UCSD-AML1 (cell line): ENCODE data around the gene IRF2BPL.
A peak's percentile ranks its signal among the peaks of the same experiment; 100 is the strongest.

Experiments used
- DNase-seq: peaks from one replicate; lab custom pipeline; 2025; ENCODE audit not compliant: unreplicated experiment; lab: John Stamatoyannopoulos, UW

The IRF2BPL gene

GRCh38 chr14:77028384-77029231 is at the start of gene IRF2BPL:
Gene IRF2BPL, minus strand, starts transcription at chr14:77028708. Its CDS starts 916 bp downstream, at chr14:77027792.
- DNase-seq = peak; percentile 96

DNA sequence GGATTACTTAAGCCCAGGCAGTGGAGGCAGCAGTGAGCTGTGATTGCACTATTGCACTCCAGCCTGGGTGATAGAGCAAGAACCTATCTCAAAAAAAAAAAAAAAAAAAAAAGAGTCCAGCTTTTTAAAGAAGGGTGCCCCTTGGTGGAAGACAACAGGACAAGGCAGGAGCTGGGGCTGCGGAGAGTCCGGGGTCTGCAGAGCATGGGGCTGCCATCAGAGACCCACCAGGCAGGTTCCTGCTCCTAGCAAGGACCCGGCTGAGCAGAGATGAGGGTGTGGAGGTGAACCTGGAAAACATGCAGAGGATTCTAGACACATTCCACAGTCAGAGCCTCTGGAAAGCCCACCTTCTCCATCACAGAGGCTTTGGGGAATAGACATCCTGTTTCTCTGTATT is 48.5 kb upstream of the IRF2BPL start:
- DNase-seq = no peak

DNA sequence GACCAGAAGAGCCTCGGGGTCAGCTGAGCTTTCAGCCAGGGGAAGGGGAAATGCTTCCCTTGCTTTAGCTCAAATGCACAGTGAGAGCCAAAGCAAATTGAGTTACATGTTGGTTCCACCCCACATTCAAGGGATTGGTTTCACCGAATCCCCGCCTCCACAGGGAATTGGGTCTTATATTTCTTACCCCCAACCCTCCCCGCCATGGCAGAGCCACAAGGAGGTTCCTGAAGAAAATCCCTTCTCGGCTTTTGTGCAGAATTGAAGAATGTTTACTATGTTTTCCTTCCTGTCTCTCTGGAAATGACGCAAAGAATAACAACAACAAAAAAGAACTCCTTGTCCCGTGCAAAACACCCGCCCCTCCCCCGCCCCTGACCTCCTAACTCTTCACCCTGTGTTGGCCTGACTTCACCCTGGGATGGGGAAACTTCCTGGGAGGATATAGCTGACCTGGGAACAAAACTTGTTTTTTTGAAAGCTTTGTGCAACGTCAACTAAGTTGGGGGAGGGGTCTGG is 47.7 kb upstream of the IRF2BPL start:
- DNase-seq = no peak

- DNase-seq = no peak
Observed at GRCh38 chr14:77074969-77075368, 46.5 kb upstream of the IRF2BPL start.

DNA sequence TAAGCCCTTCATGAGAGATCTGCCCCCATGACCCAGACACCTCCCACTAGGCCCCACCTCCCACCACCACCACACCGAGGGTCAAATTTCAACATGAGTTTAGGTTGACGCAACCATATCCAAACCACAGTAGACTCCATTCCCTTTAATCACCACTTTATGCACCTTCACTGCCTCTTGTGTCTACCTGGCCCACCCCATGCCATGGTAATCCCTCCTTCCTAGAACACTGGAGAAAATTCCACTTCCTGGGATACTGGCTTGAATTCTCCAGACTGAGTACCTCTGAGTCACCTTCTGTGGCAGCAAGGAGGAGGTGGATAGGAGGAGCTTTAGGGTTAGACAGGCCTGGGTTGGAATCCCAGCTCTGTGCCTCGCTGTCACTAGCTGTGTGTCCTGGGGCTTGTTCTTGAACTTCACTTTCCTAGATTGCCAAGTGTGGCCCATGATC is 43.5 kb upstream of the IRF2BPL start:
- DNase-seq = no peak

GRCh38 chr14:77069551-77069950 is 41.0 kb upstream of the IRF2BPL start:
- no peak for DNase-seq

GRCh38 chr14:77068517-77069200 is 40.2 kb upstream of the IRF2BPL start:
- DNase-seq = no peak

DNA sequence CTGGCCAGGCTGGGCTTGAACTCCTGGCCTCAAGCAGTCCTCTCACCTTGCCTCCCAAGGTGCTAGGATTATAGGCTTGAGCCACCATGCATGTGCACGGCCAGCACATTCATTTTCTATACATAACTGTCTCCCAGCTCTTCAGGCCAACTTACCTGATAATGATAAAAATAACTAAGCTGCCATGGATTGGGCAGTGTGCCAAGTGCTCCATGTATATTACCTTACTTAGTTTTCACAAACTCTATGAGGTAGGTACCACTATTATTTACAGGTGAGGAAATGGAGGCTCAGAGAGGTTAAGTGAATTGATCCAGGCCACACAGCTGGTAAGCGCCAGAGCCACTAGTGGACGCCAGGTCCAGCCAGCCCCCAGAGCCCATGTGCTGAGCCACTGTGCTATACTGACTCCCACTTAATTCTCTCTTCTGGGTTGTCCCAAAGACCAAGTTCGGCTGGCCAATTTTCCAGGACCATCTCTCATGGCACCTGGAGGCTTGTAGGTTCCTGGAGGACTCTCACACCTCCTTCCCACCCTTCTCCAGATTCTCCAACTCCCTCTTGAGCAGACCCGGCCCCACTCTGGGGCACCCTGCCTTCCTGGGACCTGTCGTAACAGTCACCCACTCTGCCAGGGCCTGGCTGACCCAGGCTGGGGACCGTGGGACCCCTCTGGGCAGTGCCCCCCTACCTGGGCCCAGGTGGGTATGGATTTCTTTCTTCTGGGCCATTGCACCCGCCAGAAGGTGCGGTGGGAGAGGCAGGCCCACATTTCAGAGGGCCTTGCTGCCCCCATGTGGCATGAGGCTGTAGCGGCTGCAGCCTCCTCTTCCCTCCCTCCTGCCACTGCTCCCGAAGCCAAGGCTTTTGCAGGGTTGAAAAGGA is 39.4 kb upstream of the IRF2BPL start:
- peak; percentile 62 for DNase-seq

DNA sequence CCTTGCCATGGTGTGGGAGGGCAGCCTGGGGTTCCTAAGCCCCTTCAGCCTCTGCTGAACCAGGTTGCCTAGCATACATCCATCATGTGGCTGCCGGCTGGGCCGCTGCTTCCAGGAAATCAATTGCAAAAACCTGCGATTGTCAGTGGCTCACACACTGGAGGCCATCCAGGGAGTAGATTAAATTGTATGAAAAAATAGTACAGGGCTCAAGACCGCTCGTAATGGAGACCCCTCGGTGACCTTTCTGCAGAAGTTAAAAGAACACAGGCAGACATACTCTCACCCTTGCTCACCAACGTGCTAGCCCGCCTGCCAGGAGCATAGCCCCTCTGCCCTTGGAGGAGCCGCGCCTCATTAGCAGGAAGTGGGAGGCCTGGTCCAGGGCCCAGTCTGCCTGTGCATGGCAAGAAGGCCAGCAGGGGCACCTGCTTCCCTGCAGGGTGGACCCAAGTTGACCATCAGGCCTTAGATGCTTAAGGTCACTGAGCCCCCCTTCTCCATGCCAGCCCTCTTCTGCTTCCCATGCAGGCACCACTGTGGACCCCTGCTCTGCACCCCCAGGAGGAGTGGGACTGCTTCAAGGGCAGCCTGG is 38.2 kb upstream of the IRF2BPL start:
- no peak for DNase-seq

DNA sequence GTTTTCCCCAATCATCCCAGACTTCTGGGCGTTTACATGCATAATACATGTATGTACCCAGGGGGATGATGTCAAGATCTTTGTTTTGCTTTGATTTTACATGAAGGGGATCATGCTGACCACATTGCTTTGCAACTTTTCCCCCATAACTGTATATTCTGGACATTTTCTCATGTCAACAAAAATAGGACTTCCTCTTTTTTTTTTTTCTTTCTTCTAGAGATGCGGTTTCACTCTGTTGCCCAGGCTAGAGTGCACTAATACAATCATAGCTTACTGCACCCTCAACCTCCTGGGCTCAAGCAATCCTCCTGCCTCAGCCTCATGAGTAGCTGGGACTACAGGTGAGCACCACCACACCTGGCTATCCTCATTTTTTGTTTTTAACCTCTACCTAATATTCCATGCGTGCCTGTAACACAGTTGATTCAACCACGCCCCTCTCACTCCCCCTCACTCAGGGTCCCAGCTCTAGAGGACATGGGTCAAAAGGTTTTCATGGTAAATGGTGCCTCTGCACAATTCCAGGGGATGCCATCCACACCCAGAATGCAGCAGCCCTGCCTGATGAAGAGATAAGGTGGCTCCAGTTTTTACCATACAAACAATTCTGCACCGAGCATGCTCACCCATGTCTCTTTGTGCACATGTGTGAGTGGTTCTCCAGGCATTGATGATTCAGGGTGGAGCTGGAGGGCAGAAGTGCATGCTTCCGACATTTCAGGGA is 37.5 kb upstream of the IRF2BPL start:
- DNase-seq = no peak

GRCh38 chr14:77064521-77065178 is 36.1 kb upstream of the IRF2BPL start:
- no peak for DNase-seq

GRCh38 chr14:77063571-77064171 is 35.2 kb upstream of the IRF2BPL start:
- no peak for DNase-seq

- DNase-seq = no peak
Observed at GRCh38 chr14:77062261-77062660, 33.8 kb upstream of the IRF2BPL start.

GRCh38 chr14:77061630-77062257 is 33.2 kb upstream of the IRF2BPL start:
- DNase-seq = no peak

DNA sequence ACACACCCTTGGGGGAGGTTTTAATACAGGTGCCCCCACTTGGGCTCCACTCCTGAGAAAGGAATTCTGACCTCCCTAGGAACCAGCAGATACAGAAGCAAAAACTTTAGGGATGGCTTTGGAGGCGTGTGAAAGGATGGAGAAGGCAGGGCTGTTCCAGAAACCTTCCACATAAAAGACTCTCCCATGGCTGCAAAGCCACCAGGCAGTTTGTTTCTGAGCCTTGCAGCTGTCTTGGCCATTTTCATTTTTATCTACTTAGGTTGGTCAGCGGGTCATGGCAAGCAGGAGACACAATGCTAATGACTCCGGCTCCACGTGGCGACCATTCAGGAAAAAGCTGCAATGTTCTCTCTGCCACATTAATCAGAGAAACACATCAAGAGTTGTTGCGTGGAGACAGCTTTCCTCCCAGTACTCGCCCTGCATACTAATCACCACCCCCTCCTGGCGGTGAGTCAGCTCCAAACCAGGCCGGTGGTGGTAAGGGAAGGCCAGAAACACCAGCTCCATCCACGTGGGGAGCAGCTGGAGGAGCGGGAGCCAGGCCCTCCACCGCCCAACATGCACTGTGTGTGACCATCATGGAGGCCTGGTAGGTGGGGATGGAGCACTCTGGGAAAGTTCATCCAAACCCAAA is 30.9 kb upstream of the IRF2BPL start:
- DNase-seq = peak; percentile 67

DNA sequence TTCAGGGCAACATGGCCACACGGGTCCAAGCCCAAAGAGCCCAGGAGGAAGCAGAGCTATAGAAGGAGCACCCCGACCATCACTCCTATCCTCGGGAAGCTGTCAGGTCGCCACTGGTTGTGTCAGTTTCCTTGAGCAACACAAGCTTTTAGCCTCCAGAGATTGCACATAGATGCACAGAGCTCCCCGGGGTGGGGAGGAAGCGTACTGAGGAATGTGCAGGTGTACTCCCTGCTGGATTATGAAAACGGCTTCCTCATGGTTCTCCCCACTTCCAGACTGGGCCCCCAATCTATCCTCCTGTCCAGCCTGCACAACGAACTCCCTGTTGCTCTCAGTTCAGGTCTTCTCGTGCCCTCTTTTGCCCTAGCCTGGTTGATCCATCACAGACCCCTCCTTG is 30.3 kb upstream of the IRF2BPL start:
- DNase-seq = no peak

- no peak for DNase-seq
Observed at GRCh38 chr14:77058117-77058516, 29.6 kb upstream of the IRF2BPL start.

- no peak for DNase-seq
Observed at GRCh38 chr14:77055981-77056380, 27.5 kb upstream of the IRF2BPL start.
